Neural cell (in vitro differentiated cells): Measurements from ENCODE around the gene NCKAP5L. TPM values are rescaled to one million over a fixed set of nuclear protein-coding genes. Genes with fewer than 3 reads are reported as not detected.

Experiments used
- H2AFZ ChIP-seq: fragments of 200-600, 300-800 bp; sonication (generic), shearing (Covaris generic); 2 replicates; pipeline ENCODE4 v1.6.0; 2014; ENCODE audit warnings: low read depth, mild to moderate bottlenecking, antibody characterized with exemption, low read length, moderate library complexity
- H3F3A ChIP-seq: fragments of 200-600 bp; shearing (Covaris generic); 2 replicates; pipeline ENCODE4 v1.6.1; 2016; ENCODE audit warnings: mild to moderate bottlenecking, moderate library complexity, mixed read lengths, antibody characterized with exemption, low read length; ENCODE audit not compliant: insufficient read depth, poor library complexity, severe bottlenecking
- H3K27ac ChIP-seq: fragments of 200-600, 300-800 bp; sonication (generic), shearing (Covaris generic); 2 replicates; pipeline ENCODE4 v1.5.1; 2014; ENCODE audit warnings: mild to moderate bottlenecking, low read length, moderate library complexity
- H3K27me3 ChIP-seq: fragments of 300-800, 200-600 bp; sonication (generic), shearing (Covaris generic); 2 replicates; pipeline ENCODE4 v1.6.0; 2014; ENCODE audit warnings: mild to moderate bottlenecking, low read depth, low read length, moderate library complexity; ENCODE audit not compliant: insufficient read depth
- H3K36me3 ChIP-seq: fragments of 300-800, 200-600 bp; sonication (generic), shearing (Covaris generic); 2 replicates; pipeline ENCODE4 v1.5.1; 2014; ENCODE audit warnings: mild to moderate bottlenecking, antibody characterized with exemption, low read length, moderate library complexity; ENCODE audit not compliant: insufficient read depth
- H3K4me2 ChIP-seq: fragments of 300-800, 200-600 bp; sonication (generic), shearing (Covaris generic); 2 replicates; pipeline ENCODE4 v1.6.0; 2014; ENCODE audit warnings: mild to moderate bottlenecking, low read length
- H3K4me3 ChIP-seq: fragments of 300-800, 200-600 bp; sonication (generic), shearing (Covaris generic); 2 replicates; pipeline ENCODE4 v1.5.1; 2014; ENCODE audit warnings: mild to moderate bottlenecking, low read length, moderate library complexity
- H3K79me2 ChIP-seq: fragments of 200-600 bp; shearing (Covaris generic); replicated peaks from 2 replicates; pipeline ENCODE4 v1.6.0; 2014; ENCODE audit warnings: mild to moderate bottlenecking, low read length, moderate library complexity; ENCODE audit not compliant: insufficient read depth
- H3K9ac ChIP-seq: fragments of 300-800, 200-600 bp; sonication (generic), shearing (Covaris generic); 2 replicates; pipeline ENCODE4 v1.6.1; 2016; ENCODE audit warnings: mild to moderate bottlenecking, low read length, mixed read lengths
- H3K9me2 ChIP-seq: fragments of 200-600 bp; shearing (Covaris generic); 2 replicates; pipeline ENCODE4 v1.6.1; 2016; ENCODE audit warnings: mild to moderate bottlenecking, low read length, mixed read lengths; ENCODE audit not compliant: insufficient read depth
- H3K9me3 ChIP-seq: fragments of 200-600, 300-800 bp; sonication (generic), shearing (Covaris generic); 2 replicates; pipeline ENCODE4 v1.6.1; 2016; ENCODE audit warnings: mild to moderate bottlenecking, mixed run types, low read length, moderate library complexity, mixed read lengths
- H4K20me1 ChIP-seq: fragments of 200-600 bp; shearing (Covaris generic); 2 replicates; pipeline ENCODE4 v1.6.1; 2016; ENCODE audit warnings: mild to moderate bottlenecking, mixed run types; ENCODE audit not compliant: insufficient read depth
- EP300 ChIP-seq: fragments of 450-650 bp; conservative IDR thresholded peaks from 2 replicates; pipeline ENCODE4 v1.6.1; 2014; ENCODE audit warnings: antibody characterized with exemption, mild to moderate bottlenecking, moderate library complexity; ENCODE audit not compliant: poor library complexity, severe bottlenecking
- EZH2 ChIP-seq: fragments of 200-600, 300-800 bp; shearing (Covaris generic), sonication (generic); IDR thresholded peaks from 2 replicates; pipeline ENCODE4 v1.6.1; 2014; ENCODE audit warnings: antibody characterized with exemption, low read length, borderline replicate concordance, mild to moderate bottlenecking; ENCODE audit not compliant: insufficient read depth, poor library complexity, severe bottlenecking
- MXI1 ChIP-seq: fragments of 450-650 bp; conservative IDR thresholded peaks from 2 replicates; pipeline ENCODE4 v1.6.1; 2014; ENCODE audit warnings: antibody characterized with exemption, mild to moderate bottlenecking; ENCODE audit not compliant: poor library complexity, severe bottlenecking
- POLR2AphosphoS5 ChIP-seq: IDR thresholded peaks from 2 replicates; pipeline ENCODE4 v1.6.1; 2012
- RAD21 ChIP-seq: fragments of 450-650 bp; conservative IDR thresholded peaks from 2 replicates; pipeline ENCODE4 v1.6.1; 2014; ENCODE audit warnings: antibody characterized with exemption, mild to moderate bottlenecking, moderate library complexity
- SMC3 ChIP-seq: fragments of 450-650 bp; conservative IDR thresholded peaks from 2 replicates; pipeline ENCODE4 v1.6.1; 2014; ENCODE audit warnings: antibody characterized with exemption, mild to moderate bottlenecking, moderate library complexity; ENCODE audit not compliant: poor library complexity
- TAF1 ChIP-seq: IDR thresholded peaks from 2 replicates; pipeline ENCODE4 v1.6.1; 2012; ENCODE audit warnings: low read depth
- polyA plus RNA-seq: library from polyadenylated mRNA; depleted of rRNA; stranded (reverse); fragments of >200 nt; gene quantifications from 2 replicates; pipeline ENCODE4 v1.2.3, GENCODE V29; 2014
- TF ChIP-seq, protein P1 (sequence below): IDR thresholded peaks from 2 replicates; pipeline ENCODE4 v1.6.1; 2012; ENCODE audit warnings: borderline replicate concordance
- TF ChIP-seq, protein P2 (sequence below): fragments of 450-650 bp; IDR thresholded peaks from 2 replicates; pipeline ENCODE4 v1.5.1; 2014; ENCODE audit warnings: antibody characterized with exemption, mild to moderate bottlenecking, moderate library complexity; ENCODE audit not compliant: poor library complexity, severe bottlenecking

NCKAP5L gene
- polyA plus RNA-seq, 1 donor from 2014 or later, result 6.2 TPM

DNA sequence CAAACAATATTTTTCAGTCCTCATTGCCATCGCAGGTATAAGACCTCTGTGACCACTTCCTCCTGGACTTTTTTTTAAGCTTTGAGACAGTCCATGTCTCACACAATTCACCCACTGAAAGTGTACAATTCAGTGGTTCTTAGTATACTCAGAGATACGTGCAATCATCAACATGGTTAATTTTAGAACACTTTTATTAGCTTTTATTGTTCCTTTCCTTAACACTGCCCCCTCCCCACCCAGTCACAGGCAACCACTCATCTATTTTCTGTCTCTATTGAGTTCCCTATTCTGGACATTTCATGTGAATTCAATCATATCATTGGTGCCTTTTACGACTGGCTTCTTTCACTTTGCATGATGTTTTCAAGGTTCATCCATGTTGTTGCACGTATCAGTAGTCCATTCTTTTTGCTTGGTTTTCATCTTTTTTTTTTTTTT lies 16.2 kb downstream of the NCKAP5L start:
- no peak overlapping the region for H3K4me3 ChIP-seq
- H3K9me3 ChIP-seq, result no peaks in the 10 kb centered on the region
- TF ChIP-seq, protein P1, sequence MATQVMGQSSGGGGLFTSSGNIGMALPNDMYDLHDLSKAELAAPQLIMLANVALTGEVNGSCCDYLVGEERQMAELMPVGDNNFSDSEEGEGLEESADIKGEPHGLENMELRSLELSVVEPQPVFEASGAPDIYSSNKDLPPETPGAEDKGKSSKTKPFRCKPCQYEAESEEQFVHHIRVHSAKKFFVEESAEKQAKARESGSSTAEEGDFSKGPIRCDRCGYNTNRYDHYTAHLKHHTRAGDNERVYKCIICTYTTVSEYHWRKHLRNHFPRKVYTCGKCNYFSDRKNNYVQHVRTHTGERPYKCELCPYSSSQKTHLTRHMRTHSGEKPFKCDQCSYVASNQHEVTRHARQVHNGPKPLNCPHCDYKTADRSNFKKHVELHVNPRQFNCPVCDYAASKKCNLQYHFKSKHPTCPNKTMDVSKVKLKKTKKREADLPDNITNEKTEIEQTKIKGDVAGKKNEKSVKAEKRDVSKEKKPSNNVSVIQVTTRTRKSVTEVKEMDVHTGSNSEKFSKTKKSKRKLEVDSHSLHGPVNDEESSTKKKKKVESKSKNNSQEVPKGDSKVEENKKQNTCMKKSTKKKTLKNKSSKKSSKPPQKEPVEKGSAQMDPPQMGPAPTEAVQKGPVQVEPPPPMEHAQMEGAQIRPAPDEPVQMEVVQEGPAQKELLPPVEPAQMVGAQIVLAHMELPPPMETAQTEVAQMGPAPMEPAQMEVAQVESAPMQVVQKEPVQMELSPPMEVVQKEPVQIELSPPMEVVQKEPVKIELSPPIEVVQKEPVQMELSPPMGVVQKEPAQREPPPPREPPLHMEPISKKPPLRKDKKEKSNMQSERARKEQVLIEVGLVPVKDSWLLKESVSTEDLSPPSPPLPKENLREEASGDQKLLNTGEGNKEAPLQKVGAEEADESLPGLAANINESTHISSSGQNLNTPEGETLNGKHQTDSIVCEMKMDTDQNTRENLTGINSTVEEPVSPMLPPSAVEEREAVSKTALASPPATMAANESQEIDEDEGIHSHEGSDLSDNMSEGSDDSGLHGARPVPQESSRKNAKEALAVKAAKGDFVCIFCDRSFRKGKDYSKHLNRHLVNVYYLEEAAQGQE, result no peak
- TF ChIP-seq EP300 (no peak), EZH2 (no peak), POLR2AphosphoS5 (no peak), SMC3 (no peak)
- H3K4me2 ChIP-seq, result no peak overlapping the region
- no peak overlapping the region for H3K27ac ChIP-seq
- no peaks in the 10 kb centered on the region for H3K27me3 ChIP-seq
- no peak overlapping the region for H2AFZ ChIP-seq
- H3K36me3 ChIP-seq, result no peaks in the 10 kb centered on the region
- H3F3A ChIP-seq, result no peaks in the 10 kb centered on the region
- H3K9me2 ChIP-seq, result no peaks in the 10 kb centered on the region
- no peaks in the 10 kb centered on the region for H4K20me1 ChIP-seq
- no peak overlapping the region for H3K9ac ChIP-seq
- H3K79me2 ChIP-seq, result peaks cover 3% of the 10 kb centered on the region

DNA sequence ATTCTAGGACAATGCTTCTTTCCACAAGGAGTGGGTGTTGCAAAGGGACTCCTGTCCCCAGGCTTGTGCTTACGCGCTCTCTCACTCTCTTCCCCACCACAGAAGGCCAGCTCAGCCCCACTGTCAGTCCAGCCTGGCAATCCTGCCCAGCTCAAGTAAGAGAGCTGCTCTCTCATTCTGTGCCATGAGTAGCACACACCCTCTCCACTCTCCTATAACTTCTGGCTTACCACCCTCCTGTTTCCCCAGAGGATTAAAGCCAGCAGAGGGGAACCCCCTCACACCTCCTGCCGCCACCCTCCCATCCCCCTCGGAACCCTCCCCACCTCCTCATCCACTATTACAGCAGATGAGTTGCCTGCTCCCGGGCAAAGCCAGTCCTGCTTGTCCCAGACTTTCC lies 17.1 kb downstream of the NCKAP5L start:
- Histone ChIP-seq H4K20me1 (no peaks in the 10 kb centered on the region), H3K9ac (no peak overlapping the region), H3K9me2 (no peaks in the 10 kb centered on the region), H3K9me3 (no peaks in the 10 kb centered on the region), H3K27ac (no peak overlapping the region), H2AFZ (no peak overlapping the region), H3K79me2 (peaks cover 3% of the 10 kb centered on the region), H3F3A (no peaks in the 10 kb centered on the region), H3K4me3 (no peak overlapping the region), H3K27me3 (no peaks in the 10 kb centered on the region), H3K4me2 (no peak overlapping the region), H3K36me3 (no peaks in the 10 kb centered on the region)
- TF ChIP-seq POLR2AphosphoS5 (no peak), SMC3 (no peak), MXI1 (no peak), EP300 (no peak), RAD21 (no peak), EZH2 (no peak), TAF1 (no peak)
- TF ChIP-seq, protein P2, sequence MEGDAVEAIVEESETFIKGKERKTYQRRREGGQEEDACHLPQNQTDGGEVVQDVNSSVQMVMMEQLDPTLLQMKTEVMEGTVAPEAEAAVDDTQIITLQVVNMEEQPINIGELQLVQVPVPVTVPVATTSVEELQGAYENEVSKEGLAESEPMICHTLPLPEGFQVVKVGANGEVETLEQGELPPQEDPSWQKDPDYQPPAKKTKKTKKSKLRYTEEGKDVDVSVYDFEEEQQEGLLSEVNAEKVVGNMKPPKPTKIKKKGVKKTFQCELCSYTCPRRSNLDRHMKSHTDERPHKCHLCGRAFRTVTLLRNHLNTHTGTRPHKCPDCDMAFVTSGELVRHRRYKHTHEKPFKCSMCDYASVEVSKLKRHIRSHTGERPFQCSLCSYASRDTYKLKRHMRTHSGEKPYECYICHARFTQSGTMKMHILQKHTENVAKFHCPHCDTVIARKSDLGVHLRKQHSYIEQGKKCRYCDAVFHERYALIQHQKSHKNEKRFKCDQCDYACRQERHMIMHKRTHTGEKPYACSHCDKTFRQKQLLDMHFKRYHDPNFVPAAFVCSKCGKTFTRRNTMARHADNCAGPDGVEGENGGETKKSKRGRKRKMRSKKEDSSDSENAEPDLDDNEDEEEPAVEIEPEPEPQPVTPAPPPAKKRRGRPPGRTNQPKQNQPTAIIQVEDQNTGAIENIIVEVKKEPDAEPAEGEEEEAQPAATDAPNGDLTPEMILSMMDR, result no peak
- TF ChIP-seq, protein P1, result no peak
